Naive thymus-derived CD4-positive, alpha-beta T cell (primary cell): ENCODE measurements around the gene SPAG16. TPM values are rescaled to one million over a fixed set of nuclear protein-coding genes. Genes with fewer than 3 reads are reported as not detected.

ENCODE experiments used
- ATAC-seq: fragments of 150-1000 bp; cut with Tn5 transposase; 2 replicates; pipeline ENCODE4 v1.10.0; 2021; ENCODE audit warnings: mild to moderate bottlenecking, moderate library complexity
- CTCF ChIA-PET: fragments of 350-600 bp; sonication (Branson Sonifier 250); formaldehyde crosslinking; loops from one replicate; lab custom pipeline; 2021; ENCODE audit warnings: antibody characterized with exemption; lab: Charles Lee
- POLR2A ChIA-PET: fragments of 350-600 bp; sonication (Branson Sonifier 250); formaldehyde crosslinking; loops from one replicate; lab custom pipeline; 2021; ENCODE audit warnings: antibody characterized with exemption, inconsistent platforms; lab: Charles Lee
- DNase-seq, 9 donors: peaks; one replicate each; pipeline versions ENCODE4 v3.0.0 to v3.0.0-alpha.2; 2020 to 2022; ENCODE audit warnings: mixed read lengths in 1 of 9
- H3K27ac ChIP-seq: one replicate; pipeline ENCODE4 v1.7.0; 2013; ENCODE audit warnings: mild to moderate bottlenecking, low read depth, low read length, moderate library complexity
- H3K27me3 ChIP-seq, 2 donors: one replicate each; pipeline ENCODE4 v1.7.0; 2013; ENCODE audit warnings: low read length in 2 of 2, mild to moderate bottlenecking in 2 of 2, moderate library complexity in 2 of 2; ENCODE audit not compliant: control insufficient read depth in 2 of 2, insufficient read depth in 2 of 2
- H3K36me3 ChIP-seq, 3 experiments: 1 replicate in 2 of 3; 2 replicates in 1 of 3; pipeline ENCODE4 v1.7.0; 2013; ENCODE audit warnings: low read length in 3 of 3, mild to moderate bottlenecking in 3 of 3, moderate library complexity in 1 of 3; ENCODE audit not compliant: insufficient read depth in 3 of 3, control insufficient read depth in 2 of 3
- H3K4me1 ChIP-seq, 2 donors: one replicate each; pipeline ENCODE4 v1.7.0; 2013; ENCODE audit warnings: low read length in 2 of 2, mild to moderate bottlenecking in 2 of 2, moderate library complexity in 1 of 2; ENCODE audit not compliant: control insufficient read depth in 2 of 2, insufficient read depth in 2 of 2
- H3K4me3 ChIP-seq: 2 replicates; pipeline ENCODE4 v1.7.0; 2013; ENCODE audit warnings: mild to moderate bottlenecking, low read length
- H3K9me3 ChIP-seq, 3 experiments: 1 replicate in 2 of 3; 2 replicates in 1 of 3; pipeline ENCODE4 v1.7.0; 2013; ENCODE audit warnings: low read length in 3 of 3; ENCODE audit not compliant: control insufficient read depth in 2 of 3
- H3K27ac Mint-ChIP-seq, 9 donors: one replicate each; pipeline ENCODE4 v1.8.0; 2020 to 2022; ENCODE audit warnings: mixed read lengths in 9 of 9, mild to moderate bottlenecking in 8 of 9, moderate library complexity in 5 of 9, inconsistent platforms in 2 of 9
- H3K27me3 Mint-ChIP-seq, 5 donors: one replicate each; pipeline ENCODE4 v1.8.0; 2021 to 2022; ENCODE audit warnings: mixed read lengths in 5 of 5, mild to moderate bottlenecking in 1 of 5
- H3K36me3 Mint-ChIP-seq, 5 donors: one replicate each; pipeline ENCODE4 v1.8.0; 2020 to 2022; ENCODE audit warnings: mixed read lengths in 5 of 5, mild to moderate bottlenecking in 3 of 5, inconsistent platforms in 1 of 5
- H3K4me1 Mint-ChIP-seq, 7 donors: one replicate each; pipeline ENCODE4 v1.8.0; 2020 to 2022; ENCODE audit warnings: mixed read lengths in 7 of 7, mild to moderate bottlenecking in 3 of 7, inconsistent platforms in 1 of 7
- H3K4me3 Mint-ChIP-seq, 10 donors: one replicate each; pipeline ENCODE4 v1.8.0; 2020 to 2022; ENCODE audit warnings: mild to moderate bottlenecking in 10 of 10, mixed read lengths in 10 of 10, moderate library complexity in 6 of 10, inconsistent platforms in 2 of 10
- H3K9me3 Mint-ChIP-seq, 11 donors: one replicate each; pipeline ENCODE4 v1.8.0; 2020 to 2022; ENCODE audit warnings: mixed read lengths in 11 of 11, mild to moderate bottlenecking in 4 of 11, inconsistent platforms in 1 of 11, moderate library complexity in 1 of 11
- intact Hi-C, 2 donors: fragments of 100-400 bp; cut with micrococcal nuclease; formaldehyde crosslinking; loops; one replicate each; pipeline ENCODE4 v1.15.1; 2023
- polyA plus RNA-seq, 2 donors: library from polyadenylated mRNA; unstranded; fragments of 300-500 nt; fragmentation: Illumina TruSeq; gene quantifications; one replicate each; pipeline ENCODE4 v1.2.3, GENCODE V29; 2021
- total RNA-seq, 6 experiments: library from RNA in 5 of 6; stranded (reverse) in 5 of 6; gene quantifications; 1 replicate in 5 of 6; 2 replicates in 1 of 6; pipeline ENCODE4 v1.2.3 and lab custom pipeline; 2021 to 2026

Gene SPAG16
- total and polyA plus RNA-seq, 7 experiments from 2014 or later, result 4.7 to 20.2 (median 7.4) TPM

- no peaks in the 10 kb centered on the region for H3K27me3 ChIP-seq
- no peak for DNase-seq
- no peak overlapping the region for H3K27ac ChIP-seq
- H3K36me3 ChIP-seq, result no peaks in the 10 kb centered on the region
- H3K9me3 Mint-ChIP-seq, result peaks cover 0 to 10% (median 1%) of the 10 kb centered on the region in 11 donors
- H3K4me3 Mint-ChIP-seq, result no peak overlapping the region
- ATAC-seq, result no peak
- intact Hi-C loops, result no loop called here
- peaks cover 0 to 3% (median 0%) of the 10 kb centered on the region in 5 donors for H3K27me3 Mint-ChIP-seq
- H3K4me3 ChIP-seq, result no peak overlapping the region
- POLR2A ChIA-PET, result no interaction called here
- H3K4me1 ChIP-seq, result no peaks in the 10 kb centered on the region
- no peaks in the 10 kb centered on the region for H3K4me1 Mint-ChIP-seq
- H3K9me3 ChIP-seq, result no peaks in the 10 kb centered on the region
- no peak overlapping the region for H3K27ac Mint-ChIP-seq
- CTCF ChIA-PET, result no interaction called here
- H3K36me3 Mint-ChIP-seq, result no peaks in the 10 kb centered on the region
Measured at GRCh38 chr2:214029190-214029589, 744.9 kb downstream of the SPAG16 start.

- Histone ChIP-seq H3K4me3 (no peak overlapping the region), H3K4me1 (no peaks in the 10 kb centered on the region), H3K27me3 (no peaks in the 10 kb centered on the region), H3K9me3 (peaks cover 0 to 5% (median 0%) of the 10 kb centered on the region in 3 experiments), H3K27ac (no peak overlapping the region), H3K36me3 (no peaks in the 10 kb centered on the region)
- no peak for ATAC-seq
- no peak for DNase-seq
- ChIA-PET CTCF (no interaction called here), POLR2A (no interaction called here)
- H3K36me3 Mint-ChIP-seq, result no peaks in the 10 kb centered on the region
- H3K27ac Mint-ChIP-seq, result no peak overlapping the region
- H3K9me3 Mint-ChIP-seq, result peaks cover 0 to 10% (median 1%) of the 10 kb centered on the region in 11 donors
- no peak overlapping the region for H3K4me3 Mint-ChIP-seq
- peaks cover 0 to 3% (median 0%) of the 10 kb centered on the region in 5 donors for H3K27me3 Mint-ChIP-seq
- no peaks in the 10 kb centered on the region for H3K4me1 Mint-ChIP-seq
- intact Hi-C loops, result no loop called here
Measured at GRCh38 chr2:214031566-214031965, 747.3 kb downstream of the SPAG16 start.

- POLR2A ChIA-PET, result no interaction called here
- Histone ChIP-seq H3K4me3 (no peak overlapping the region), H3K27ac (no peak overlapping the region), H3K27me3 (no peaks in the 10 kb centered on the region), H3K9me3 (peaks cover 0 to 5% (median 0%) of the 10 kb centered on the region in 3 experiments), H3K36me3 (no peaks in the 10 kb centered on the region), H3K4me1 (no peaks in the 10 kb centered on the region)
- no peak overlapping the region for H3K4me3 Mint-ChIP-seq
- no peak for ATAC-seq
- H3K27ac Mint-ChIP-seq, result no peak overlapping the region
- H3K9me3 Mint-ChIP-seq, result peaks cover 0 to 9% (median 0%) of the 10 kb centered on the region in 11 donors
- intact Hi-C loops, result no loop called here
- no peaks in the 10 kb centered on the region for H3K4me1 Mint-ChIP-seq
- CTCF ChIA-PET, result no interaction called here
- peaks cover 0 to 3% (median 0%) of the 10 kb centered on the region in 5 donors for H3K27me3 Mint-ChIP-seq
- H3K36me3 Mint-ChIP-seq, result no peaks in the 10 kb centered on the region
- DNase-seq, result no peak
Measured at GRCh38 chr2:214034417-214034816, 750.2 kb downstream of the SPAG16 start.

- no peak for ATAC-seq
- no peak overlapping the region for H3K4me3 ChIP-seq
Measured at GRCh38 chr2:214035091-214035852, 751.0 kb downstream of the SPAG16 start.

GRCh38 chr2:214035921-214036320 lies 751.7 kb downstream of the SPAG16 start:
- Histone ChIP-seq H3K36me3 (no peaks in the 10 kb centered on the region), H3K4me3 (no peak overlapping the region), H3K9me3 (peaks cover 0 to 5% (median 0%) of the 10 kb centered on the region in 3 experiments), H3K27me3 (no peaks in the 10 kb centered on the region), H3K27ac (no peak overlapping the region), H3K4me1 (no peaks in the 10 kb centered on the region)
- Mint-ChIP-seq H3K9me3 (peaks cover 0 to 9% (median 2%) of the 10 kb centered on the region in 11 donors), H3K4me1 (no peaks in the 10 kb centered on the region), H3K4me3 (no peak overlapping the region), H3K27ac (no peak overlapping the region), H3K27me3 (peaks cover 0 to 3% (median 0%) of the 10 kb centered on the region in 5 donors), H3K36me3 (no peaks in the 10 kb centered on the region)
- ATAC-seq (no peak), DNase-seq (no peak)
- intact Hi-C loops, result no loop called here
- CTCF ChIA-PET, result no interaction called here
- POLR2A ChIA-PET, result no interaction called here

More at GRCh38 chr2:214035091-214035852, 751.0 kb downstream of the SPAG16 start:
- Mint-ChIP-seq H3K27ac (no peak overlapping the region), H3K4me1 (no peaks in the 10 kb centered on the region), H3K27me3 (peaks cover 0 to 3% (median 0%) of the 10 kb centered on the region in 5 donors), H3K4me3 (no peak overlapping the region), H3K36me3 (no peaks in the 10 kb centered on the region), H3K9me3 (peaks cover 0 to 9% (median 2%) of the 10 kb centered on the region in 11 donors)
- Histone ChIP-seq H3K27ac (no peak overlapping the region), H3K27me3 (no peaks in the 10 kb centered on the region), H3K36me3 (no peaks in the 10 kb centered on the region), H3K4me1 (no peaks in the 10 kb centered on the region), H3K9me3 (peaks cover 0 to 5% (median 0%) of the 10 kb centered on the region in 3 experiments)
- ChIA-PET CTCF (no interaction called here), POLR2A (no interaction called here)
- DNase-seq, result no peak
- intact Hi-C loops, result no loop called here

GRCh38 chr2:214038186-214038585 lies 753.9 kb downstream of the SPAG16 start:
- H3K36me3 Mint-ChIP-seq, result no peaks in the 10 kb centered on the region
- no peak overlapping the region for H3K4me3 ChIP-seq
- intact Hi-C loops, result no loop called here
- no peaks in the 10 kb centered on the region for H3K27me3 ChIP-seq
- peaks cover 0 to 12% (median 4%) of the 10 kb centered on the region in 11 donors for H3K9me3 Mint-ChIP-seq
- no peaks in the 10 kb centered on the region for H3K36me3 ChIP-seq
- H3K4me1 ChIP-seq, result no peaks in the 10 kb centered on the region
- no peak overlapping the region for H3K27ac ChIP-seq
- H3K27me3 Mint-ChIP-seq, result peaks cover 0 to 2% (median 0%) of the 10 kb centered on the region in 5 donors
- ChIA-PET CTCF (interaction anchor here (0.7 kb wide), 1 partner anchor 1092 kb away, joined by 6 read pairs; no protein-coding TSS in a partner anchor), POLR2A (no interaction called here)
- ATAC-seq (no peak), DNase-seq (no peak)
- H3K4me1 Mint-ChIP-seq, result no peaks in the 10 kb centered on the region
- no peak overlapping the region for H3K4me3 Mint-ChIP-seq
- H3K27ac Mint-ChIP-seq, result no peak overlapping the region
- peaks cover 0 to 5% (median 0%) of the 10 kb centered on the region in 3 experiments for H3K9me3 ChIP-seq
